Omental fat pad (tissue), 4 donors: ENCODE measurements around the gene SCN3B. TPM values are rescaled to one million over a fixed set of nuclear protein-coding genes. Genes with fewer than 3 reads are reported as not detected.

Experiments
- ATAC-seq: fragments of 150-250 bp; one replicate; pipeline ENCODE4 v1.9.1; 2016; ENCODE audit warnings: mild to moderate bottlenecking, moderate library complexity; ENCODE audit not compliant: low FRiP score
- DNase-seq: peaks from one replicate; pipeline ENCODE4 v3.0.0-alpha.2; 2019; ENCODE audit warnings: low spot score
- total RNA-seq, 4 donors: library from RNA; depleted of rRNA; stranded (reverse); fragments of >200 nt; gene quantifications; one replicate each; pipeline ENCODE4 v1.1.0, GENCODE V29; 2016
- TF ChIP-seq, protein P1 (sequence below), 3 donors: fragments of 450-650 bp; IDR thresholded peaks; one replicate each; pipeline ENCODE4 v1.5.1; 2016 to 2017; ENCODE audit warnings: antibody characterized with exemption in 3 of 3, mild to moderate bottlenecking in 3 of 3, moderate library complexity in 2 of 3

Gene SCN3B
- total RNA-seq, 4 donors from 2014 or later = 1.5 to 2.6 (median 1.8) TPM

- TF ChIP-seq, protein P1, sequence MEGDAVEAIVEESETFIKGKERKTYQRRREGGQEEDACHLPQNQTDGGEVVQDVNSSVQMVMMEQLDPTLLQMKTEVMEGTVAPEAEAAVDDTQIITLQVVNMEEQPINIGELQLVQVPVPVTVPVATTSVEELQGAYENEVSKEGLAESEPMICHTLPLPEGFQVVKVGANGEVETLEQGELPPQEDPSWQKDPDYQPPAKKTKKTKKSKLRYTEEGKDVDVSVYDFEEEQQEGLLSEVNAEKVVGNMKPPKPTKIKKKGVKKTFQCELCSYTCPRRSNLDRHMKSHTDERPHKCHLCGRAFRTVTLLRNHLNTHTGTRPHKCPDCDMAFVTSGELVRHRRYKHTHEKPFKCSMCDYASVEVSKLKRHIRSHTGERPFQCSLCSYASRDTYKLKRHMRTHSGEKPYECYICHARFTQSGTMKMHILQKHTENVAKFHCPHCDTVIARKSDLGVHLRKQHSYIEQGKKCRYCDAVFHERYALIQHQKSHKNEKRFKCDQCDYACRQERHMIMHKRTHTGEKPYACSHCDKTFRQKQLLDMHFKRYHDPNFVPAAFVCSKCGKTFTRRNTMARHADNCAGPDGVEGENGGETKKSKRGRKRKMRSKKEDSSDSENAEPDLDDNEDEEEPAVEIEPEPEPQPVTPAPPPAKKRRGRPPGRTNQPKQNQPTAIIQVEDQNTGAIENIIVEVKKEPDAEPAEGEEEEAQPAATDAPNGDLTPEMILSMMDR (IDR thresholded peaks at IDR 0.05) = no peak
- ATAC-seq (no peak), DNase-seq (no peak)
Observed at GRCh38 chr11:123608371-123608770, 46.1 kb downstream of the SCN3B start.

GRCh38 chr11:123607781-123608180, 46.6 kb downstream of the SCN3B start:
- no peak for ATAC-seq
- TF ChIP-seq, protein P1 (IDR thresholded peaks at IDR 0.05) = no peak

GRCh38 chr11:123603666-123604065, 50.8 kb downstream of the SCN3B start:
- no peak for ATAC-seq
- DNase-seq = no peak
- TF ChIP-seq, protein P1 (IDR thresholded peaks at IDR 0.05) = no peak

More at GRCh38 chr11:123607781-123608180, 46.6 kb downstream of the SCN3B start:
- DNase-seq = no peak

- no peak for DNase-seq
- TF ChIP-seq, protein P1 (IDR thresholded peaks at IDR 0.05) = no peak
- ATAC-seq = no peak
Observed at GRCh38 chr11:123601743-123602142, 52.7 kb downstream of the SCN3B start.

- no peak for ATAC-seq
Observed at GRCh38 chr11:123601136-123601535, 53.3 kb downstream of the SCN3B start.

DNA sequence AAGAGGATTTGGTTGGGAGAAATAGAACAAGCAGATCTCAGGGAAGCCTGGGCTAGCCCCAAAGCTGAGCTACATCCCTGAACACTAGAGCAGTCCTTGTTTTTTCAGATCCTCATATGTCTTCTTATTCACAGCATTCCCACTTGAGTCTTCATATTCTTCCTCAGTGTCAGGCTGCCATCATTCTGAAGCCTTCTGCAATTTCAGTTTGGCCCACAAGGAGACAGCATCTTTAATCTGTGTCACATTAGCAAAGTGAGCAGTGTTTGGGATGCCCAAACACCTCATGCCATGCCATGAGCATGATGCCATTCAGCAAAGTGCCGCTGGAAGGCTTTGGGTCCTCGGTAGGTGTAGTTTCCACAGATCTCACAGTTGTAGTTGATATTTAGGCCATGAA, 56.6 kb downstream of the SCN3B start:
- DNase-seq (no peak), ATAC-seq (no peak)
- TF ChIP-seq, protein P1 (IDR thresholded peaks at IDR 0.05) = no peak

More at GRCh38 chr11:123601136-123601535, 53.3 kb downstream of the SCN3B start:
- DNase-seq = no peak
- TF ChIP-seq, protein P1 (IDR thresholded peaks at IDR 0.05) = no peak

DNA sequence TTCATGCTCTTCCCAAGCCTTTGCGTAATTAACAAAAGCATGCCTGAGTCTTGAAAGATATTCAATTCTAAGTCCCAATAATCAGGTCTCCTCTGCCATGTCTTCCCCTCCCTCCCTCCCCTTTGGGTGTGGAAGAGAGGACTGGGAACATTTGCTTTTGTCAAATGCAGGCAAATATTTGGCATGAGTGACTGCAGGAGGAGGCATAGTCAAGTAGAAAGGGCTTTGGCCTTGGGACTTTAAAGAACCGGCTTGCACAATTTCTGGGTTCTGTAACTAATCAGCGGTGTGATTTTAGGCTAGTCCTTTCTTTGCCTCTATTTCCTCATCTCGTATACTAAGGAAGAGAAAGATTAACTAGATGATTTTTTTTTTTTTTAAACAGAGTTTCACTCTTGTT, 59.5 kb downstream of the SCN3B start:
- DNase-seq = no peak
- ATAC-seq = no peak
- TF ChIP-seq, protein P1 (IDR thresholded peaks at IDR 0.05) = no peak
